GM12892 (cell line): ENCODE measurements around the gene TMEM63A.

ENCODE experiments used
- POLR2A ChIP-seq: IDR thresholded peaks from 2 replicates; pipeline ENCODE4 v1.6.1; 2011; ENCODE audit warnings: low read depth, low read length, control low read depth
- TAF1 ChIP-seq: IDR thresholded peaks from 2 replicates; pipeline ENCODE4 v1.6.1; 2011; ENCODE audit warnings: low read depth, mild to moderate bottlenecking, control low read depth, low read length, borderline replicate concordance

DNA sequence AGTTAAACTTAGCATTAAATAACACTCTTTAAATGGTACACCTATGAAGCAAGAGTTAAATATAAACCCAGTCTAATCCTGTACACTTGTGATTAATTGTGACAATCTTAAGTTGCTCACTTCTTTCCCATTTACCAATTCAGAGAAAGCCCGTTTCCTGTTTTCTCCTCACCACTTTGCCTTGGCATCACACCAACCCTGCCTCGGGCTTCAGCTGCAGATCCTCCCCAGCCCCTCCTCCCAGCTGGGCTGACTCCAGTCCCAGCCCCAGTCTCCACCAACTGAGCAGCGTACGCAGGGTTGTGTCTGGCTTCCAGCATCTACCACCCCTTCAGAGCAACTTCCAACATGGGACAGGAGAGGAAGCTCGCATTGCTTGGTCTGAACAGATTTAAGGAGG lies 37.7 kb upstream of the TMEM63A start:
- TF ChIP-seq POLR2A (no peak), TAF1 (no peak)
